GM19438 (cell line): Measurements from ENCODE around the gene ITGA4.

ENCODE experiments used
- ATAC-seq: cut with Tn5 transposase; IDR thresholded peaks from one replicate; pipeline ENCODE4 v1.9.1; 2021; ENCODE audit warnings: low read depth; ENCODE audit not compliant: unreplicated experiment

ITGA4 gene

DNA sequence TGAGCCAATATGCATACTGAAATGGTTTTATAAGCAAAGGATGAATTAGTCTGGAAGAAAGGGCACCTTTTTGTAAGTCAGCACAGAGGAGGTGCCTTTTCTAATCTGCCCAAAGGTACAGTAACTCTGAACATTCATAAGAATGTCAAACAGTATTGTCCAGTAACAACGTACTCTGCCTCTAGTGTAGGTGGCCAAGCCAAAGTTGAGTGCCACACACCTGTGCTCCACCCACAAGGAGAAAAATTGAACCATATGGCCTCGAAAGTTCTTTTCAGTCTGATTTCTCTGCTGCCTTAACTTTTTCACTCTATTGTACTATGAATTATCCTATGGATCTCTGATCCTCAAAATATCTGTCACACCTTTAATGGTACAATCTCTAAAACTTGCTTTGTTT, 112.9 kb downstream of the ITGA4 start:
- ATAC-seq: no peak

DNA sequence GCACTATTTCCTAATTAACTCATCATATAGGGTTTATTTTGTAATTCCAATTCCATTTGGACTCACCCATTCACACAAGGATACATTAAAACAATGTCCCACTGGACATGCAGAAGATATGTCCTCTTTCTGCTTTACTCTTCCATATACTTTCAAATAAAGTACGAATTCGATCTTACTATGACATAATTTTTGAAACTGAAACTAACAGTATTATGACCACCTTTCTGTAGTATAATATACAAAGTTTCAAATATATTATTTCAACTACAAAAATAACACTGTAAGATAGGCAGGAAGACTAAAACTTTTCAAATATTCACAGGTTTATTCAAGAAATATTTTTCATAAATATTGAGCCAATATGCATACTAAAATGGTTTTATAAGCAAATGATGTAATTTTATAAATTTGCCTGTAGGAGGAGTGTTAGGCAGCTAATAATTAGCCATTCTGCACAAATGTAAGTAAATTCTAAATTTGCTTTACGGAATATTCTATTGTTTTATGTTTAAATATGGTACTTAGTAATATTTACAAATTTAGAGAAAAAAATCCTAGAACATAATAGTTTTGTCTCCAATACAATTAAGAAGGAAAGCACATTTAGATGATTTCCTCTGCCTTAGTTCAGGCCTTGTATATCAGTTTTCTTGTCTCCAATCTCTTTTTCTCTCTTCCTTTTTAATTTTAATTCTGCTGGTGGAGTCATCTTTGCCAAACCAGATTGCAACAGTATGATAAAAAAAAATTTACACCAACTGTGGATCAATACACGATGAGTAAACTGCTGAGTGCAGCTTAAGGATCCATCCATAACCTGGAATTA, 113.9 kb downstream of the ITGA4 start:
- no peak for ATAC-seq

DNA sequence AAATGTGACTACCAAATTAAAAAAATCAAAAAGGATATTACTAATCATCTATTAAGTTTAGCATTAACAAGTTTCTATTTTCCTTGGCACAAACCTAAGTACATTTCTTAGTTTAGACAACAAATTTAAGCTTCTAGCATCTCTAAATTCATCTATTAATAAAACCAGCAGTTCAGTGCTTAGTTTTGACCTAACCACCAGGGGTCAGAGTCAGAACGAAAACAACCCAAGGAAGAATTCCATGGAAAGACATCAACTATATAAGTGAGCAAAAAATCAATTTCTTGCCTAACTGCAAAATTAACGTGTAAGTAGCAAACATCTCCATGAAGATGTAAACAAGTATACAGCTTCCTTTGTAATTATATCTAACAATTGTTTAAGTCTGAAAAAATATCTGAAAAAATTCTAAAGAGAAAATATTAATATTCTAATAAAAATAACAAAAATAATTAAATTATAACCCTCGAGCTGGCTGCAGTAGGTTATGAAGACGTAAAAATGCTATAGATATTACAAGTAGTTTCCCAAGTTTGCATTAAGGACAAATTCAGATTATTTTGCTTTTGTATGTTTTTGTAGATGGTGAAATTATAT, 116.1 kb downstream of the ITGA4 start:
- no peak for ATAC-seq

DNA sequence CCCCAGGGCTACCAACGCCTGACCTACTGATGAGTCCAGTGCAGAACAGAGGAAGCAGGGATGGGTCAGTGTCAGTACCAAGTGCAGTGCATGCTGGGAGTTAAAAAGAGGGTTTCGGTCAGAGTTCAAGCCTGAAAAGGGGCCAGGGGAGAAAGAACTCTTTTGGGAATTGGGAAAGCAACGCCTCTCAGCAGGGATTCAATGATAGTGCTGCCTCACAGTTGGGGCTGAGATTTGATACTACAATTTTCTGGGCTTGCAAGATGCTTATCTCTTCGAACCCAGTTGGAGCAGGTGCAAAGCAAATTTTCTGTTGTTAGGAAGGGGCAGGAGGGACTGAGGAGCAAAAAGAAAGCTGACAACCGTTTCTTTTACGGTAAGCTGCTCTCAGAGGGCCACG, 117.1 kb downstream of the ITGA4 start:
- ATAC-seq: no peak

DNA sequence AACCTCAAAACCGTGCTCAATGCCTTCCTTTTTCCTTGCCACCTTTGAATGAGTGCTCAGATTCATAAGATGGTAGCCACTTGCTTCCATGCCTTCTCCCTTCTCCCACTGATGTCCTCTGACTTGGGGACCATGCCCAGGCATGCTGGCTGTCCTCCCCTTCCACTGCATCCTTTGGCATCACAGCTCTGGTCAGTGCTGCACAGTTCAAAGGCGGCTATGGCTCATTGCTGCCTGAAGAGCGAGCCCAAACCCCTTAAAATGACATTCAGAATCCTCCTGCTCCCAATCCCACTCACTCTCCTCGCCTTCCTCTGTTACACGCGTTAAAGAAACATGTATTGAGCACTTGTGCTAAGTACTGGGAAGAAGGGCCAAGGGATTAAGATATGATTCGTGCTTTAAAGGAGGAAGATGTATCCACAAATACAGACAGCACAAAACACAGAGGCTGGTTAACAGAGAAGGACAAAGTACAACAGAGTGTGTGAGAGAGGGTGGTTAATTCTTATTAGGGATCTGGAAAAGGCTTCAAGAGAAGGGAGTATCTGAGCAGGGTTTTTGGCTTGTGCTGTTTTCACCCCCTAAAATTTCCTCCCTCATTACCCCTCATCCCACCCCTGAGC, 118.0 kb downstream of the ITGA4 start:
- ATAC-seq: no peak

DNA sequence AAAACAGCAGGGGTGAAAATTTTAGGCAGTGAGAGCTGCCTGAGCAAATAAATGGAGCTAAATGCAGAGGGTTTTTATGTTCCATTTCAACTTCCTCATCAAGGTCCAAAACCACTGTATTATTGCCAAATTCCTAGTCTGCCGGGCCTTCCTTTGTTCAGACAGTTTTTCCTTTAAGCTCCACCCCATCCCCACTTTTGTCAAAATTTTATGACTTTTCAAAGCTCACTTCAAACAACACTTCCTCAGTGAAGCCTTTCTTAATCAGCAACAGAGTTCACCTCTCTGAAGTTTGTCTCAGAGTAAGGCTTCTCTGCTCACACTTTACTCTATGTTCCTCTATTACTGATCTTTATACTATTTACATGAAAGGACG, 118.5 kb downstream of the ITGA4 start:
- no peak for ATAC-seq

DNA sequence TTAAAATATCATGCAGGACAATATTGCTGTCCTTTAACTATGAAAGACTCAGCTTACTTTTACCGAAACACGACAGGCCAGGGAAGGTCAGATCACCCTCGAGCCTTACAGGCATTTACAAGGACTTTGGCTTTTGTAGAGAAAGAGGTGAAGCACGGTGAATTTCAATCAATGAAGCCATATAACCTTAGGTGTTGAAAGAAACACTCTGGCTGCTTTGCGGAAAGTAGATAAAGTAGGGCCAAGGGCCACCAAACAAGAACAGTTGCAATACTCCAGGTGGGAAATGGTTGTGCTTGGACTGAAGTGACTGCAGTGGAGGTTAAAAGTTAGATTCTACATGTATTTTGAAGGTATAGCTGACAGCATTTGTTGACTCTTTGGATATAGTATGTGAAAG, 119.2 kb downstream of the ITGA4 start:
- no peak for ATAC-seq

DNA sequence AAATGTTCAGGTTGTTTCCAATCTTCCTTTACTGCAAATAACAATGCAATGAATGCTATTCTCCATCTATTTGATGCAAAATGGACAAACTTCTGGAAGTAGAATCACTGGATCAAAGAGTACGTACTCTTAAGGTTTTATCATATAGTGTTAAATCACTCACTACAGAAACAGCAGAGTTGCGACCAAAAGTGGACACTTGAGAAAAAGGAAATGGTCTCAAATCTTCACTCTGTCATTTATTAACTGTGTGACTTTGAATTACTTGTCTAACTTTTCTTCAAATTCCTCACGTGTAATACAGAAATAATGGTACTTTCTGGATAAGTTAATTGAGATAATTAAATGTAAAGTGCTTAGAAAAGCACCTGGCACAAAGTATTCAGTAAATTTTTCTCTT, 121.6 kb downstream of the ITGA4 start:
- ATAC-seq: peak; percentile 53

DNA sequence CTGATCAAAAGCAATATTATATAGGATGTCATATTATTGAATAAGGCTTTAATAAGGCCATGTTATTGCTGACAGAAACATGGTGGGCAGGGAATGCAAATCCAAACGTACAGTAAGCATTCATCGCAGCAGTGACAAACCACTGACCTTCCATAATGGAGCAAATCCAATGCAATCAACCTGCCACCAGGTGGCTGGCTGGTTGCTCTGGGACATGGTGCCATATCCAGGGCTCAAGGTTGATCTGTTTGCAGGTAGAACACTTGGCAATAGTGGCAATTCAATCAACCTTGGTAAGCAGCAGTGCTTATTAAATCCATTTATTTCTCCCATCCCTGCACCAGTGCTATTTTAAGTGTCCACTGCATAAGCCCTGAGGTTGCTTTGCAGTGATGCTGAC, 124.3 kb downstream of the ITGA4 start:
- ATAC-seq: no peak

DNA sequence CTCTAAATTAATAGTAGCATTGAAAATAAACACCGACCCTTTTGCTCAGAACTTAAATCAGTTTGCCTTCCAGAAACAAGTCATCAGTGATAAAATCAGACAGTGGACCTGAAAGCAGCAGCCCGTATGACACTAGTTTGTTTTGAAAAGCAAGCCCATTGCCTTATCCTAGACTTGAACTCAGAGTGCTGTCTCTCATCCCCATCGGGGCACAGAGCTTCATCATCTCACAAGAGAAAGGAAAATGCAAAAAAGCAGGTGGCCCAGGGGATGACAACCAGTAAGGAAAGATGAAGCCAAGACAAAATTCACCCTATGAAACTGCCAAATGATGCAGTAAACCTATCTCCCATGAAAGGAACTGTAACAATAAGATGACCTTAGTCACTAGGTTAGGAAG, 128.5 kb downstream of the ITGA4 start:
- no peak for ATAC-seq
